Heart left ventricle (tissue), 13 donors: Measurements from ENCODE around the gene CUZD1.

Experiments
- CTCF ChIP-seq, 12 donors: fragments of 200-600 bp; sonication (generic) in 4 of 12; IDR thresholded peaks; one replicate each; pipeline versions ENCODE4 v1.5.0 to v1.8.0; 2018 to 2022; ENCODE audit warnings: antibody characterized with exemption in 12 of 12, mild to moderate bottlenecking in 5 of 12
- POLR2A ChIP-seq, 2 donors: fragments of 450-650 bp; IDR thresholded peaks; one replicate each; pipeline ENCODE4 v1.6.1; 2017; ENCODE audit warnings: antibody characterized with exemption in 2 of 2, mild to moderate bottlenecking in 2 of 2, moderate library complexity in 2 of 2
- donor health status: ischemic (EF 13 %, LVEDD 7.1; RV severe dilation, severe dysfunction).
- donor health status: DM: no; HTN: yes; CAD: no.
- donor health status: DM: no; HTN: no; CAD: no.
- donor health status: ischemic (EF 25% LVEDD 6.9; RV normal size, moderate dysfunction).
- donor health status: ischemic (EF 25% LVEDD 5.7; RV mildly dilated, moderate dysfunction).
- donor health status: ischemic (EF 35%, LVEDD 5.7; RV mildly dilated, moderate dysfunction).
- donor health status: nonischemic (EF 11% LVEDD 7.7; RV severe dilation, severe dysfunction).
- donor health status: DM: yes; HTN: yes; CAD: no.
- donor health status: PGD.
- donor health status: ischemic (EF 29% LVEDD 5.4; RV normal size, mild dysfunction).
- donor health status: nonischemic (EF 23%, LVEDD 6.1; RV moderate dilation, normal function).

GRCh38 chr10:122852261-122852660 lies 6.6 kb upstream of the CUZD1 start:
- no peak for TF ChIP-seq CTCF (IDR thresholded peaks at IDR 0.05)
- TF ChIP-seq POLR2A (IDR thresholded peaks at IDR 0.05): no peak
